DMS79 treated with DMSO at 0.1 percent for 48 hours (cell line): ENCODE results near the gene TRIOBP.

Source experiments
- DNase-seq: peaks from one replicate; lab custom pipeline; 2025; lab: John Stamatoyannopoulos, UW

TRIOBP gene

DNA sequence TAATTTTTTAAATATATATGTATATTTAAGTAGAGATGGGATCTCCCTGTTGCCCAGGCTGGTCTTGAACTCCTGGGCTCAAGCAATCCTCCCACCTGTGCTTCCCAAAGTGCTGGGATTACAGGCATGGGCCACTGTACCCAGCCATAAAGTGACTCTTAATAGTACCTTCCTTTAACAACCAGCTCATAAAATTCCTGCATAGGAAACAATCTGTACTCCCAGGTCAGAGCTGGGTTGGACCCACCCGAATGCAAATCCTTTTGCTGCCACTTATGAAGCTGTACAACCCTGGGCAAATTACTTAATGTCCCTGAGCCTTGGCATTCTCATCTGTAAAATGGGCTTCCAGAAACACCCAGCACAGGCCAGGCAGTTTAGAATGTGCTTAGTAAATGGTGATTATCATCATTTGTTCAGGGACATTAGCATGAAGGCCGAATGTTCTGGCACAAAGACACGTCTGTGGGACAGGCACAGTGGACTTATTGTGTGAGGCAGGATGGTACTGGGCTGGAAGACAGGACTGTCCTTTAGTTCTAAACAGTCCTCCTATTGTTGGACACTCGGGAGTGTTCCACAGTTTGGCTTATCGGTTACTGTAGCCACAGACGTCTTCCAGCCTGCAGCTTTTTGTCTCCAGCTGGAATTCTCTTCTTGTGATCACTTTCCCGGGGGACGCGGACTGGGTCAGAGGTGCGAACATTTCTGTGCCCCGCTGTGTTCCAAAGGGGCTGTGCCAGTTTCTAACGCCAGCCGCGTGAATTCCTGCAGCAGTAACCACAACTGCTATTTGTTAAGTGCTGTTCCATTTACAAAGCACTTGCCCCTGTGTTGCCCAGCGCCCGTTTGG lies 32.4 kb upstream of the TRIOBP start:
- DNase-seq, result no peak

DNA sequence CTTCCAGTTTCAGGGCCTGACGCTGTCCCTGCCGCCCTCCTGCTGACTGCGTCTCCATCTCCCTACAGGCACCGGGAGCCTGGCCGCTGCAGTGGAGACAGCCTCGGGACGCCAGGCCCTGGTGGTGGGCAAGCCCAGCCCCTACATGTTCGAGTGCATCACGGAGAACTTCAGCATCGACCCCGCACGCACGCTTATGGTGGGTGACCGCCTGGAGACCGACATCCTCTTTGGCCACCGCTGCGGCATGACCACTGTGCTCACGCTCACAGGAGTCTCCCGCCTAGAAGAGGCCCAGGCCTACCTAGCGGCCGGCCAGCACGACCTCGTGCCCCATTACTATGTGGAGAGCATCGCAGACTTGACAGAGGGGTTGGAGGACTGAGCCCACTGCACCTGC lies 31.4 kb upstream of the TRIOBP start:
- no peak for DNase-seq

GRCh38 chr22:37669586-37669985 lies 27.3 kb upstream of the TRIOBP start:
- no peak for DNase-seq

- DNase-seq, result no peak
Observed at GRCh38 chr22:37672206-37672919, 24.5 kb upstream of the TRIOBP start.

DNA sequence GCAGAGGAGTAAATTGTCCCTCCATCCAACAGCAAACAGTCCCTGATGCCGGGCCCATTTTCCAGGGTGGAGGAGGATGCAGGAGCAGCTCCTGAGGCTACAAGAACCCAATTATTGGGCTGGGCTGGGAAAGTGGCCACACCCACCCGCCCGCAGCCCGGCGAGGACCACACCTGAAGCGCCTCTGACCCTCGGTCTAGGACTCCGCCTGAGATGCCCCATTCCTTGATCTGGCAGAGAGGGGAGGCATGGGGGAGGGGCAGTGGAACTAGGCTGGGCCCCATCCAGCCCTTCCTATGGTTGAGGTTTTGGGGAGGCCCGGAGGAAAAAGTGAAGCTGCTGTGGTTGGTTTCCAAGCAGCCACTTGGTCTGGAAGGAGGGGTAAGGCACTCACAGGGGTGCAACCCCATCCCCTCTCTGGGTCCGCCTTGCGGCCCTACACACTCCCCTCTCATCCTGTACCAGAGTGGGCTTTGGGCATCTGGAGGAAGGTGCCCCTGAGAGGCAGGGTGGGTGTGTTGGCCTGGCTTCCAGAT lies 23.9 kb upstream of the TRIOBP start:
- no peak for DNase-seq

- no peak for DNase-seq
Observed at GRCh38 chr22:37674248-37674647, 22.6 kb upstream of the TRIOBP start.

- peak; percentile 51 for DNase-seq
Observed at GRCh38 chr22:37674951-37675929, 21.6 kb upstream of the TRIOBP start, which contains the start of gene LGALS1. Gene LGALS1, plus strand, starts transcription at chr22:37675636. Its CDS starts 67 bp downstream, at chr22:37675703.

DNA sequence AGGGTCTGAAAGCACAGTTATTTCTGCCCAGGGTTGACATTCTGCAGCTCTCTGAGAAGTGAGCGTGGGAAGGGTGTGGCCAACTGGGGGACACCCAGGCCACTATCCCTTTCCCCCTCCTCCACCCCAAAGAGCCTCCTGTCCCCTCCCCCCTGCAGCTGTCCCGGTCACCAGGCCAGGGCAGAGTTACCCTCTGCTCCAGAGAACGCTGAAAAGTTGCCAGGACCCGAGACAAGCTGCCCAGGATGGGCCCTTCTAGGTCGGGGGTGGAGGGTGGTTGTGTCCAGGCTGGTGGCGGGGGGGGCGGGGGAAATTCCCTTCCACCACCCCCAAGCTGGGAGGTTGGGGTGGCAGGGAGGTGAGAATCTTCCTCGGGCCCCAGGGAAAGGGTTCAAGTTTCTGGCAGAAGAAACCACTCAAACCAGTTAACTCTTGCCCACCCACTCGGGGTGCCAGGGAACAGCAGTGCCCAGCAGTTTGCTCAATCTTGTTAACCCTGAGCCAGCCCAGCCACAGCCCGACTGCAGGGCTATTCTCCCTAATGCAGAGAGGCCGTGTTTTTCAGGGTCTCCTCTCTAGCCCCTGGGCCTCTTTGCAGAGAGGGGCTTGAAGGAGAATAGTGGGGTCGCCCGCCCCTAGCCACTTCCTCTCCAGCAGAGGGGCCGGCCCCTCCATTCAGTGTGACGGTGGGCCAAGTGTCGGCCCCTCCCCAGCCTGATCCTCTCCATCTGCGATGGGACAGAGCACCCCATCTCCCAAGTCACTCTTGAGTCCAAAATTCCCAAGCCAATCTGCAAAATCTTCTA lies 20.7 kb upstream of the TRIOBP start:
- no peak for DNase-seq

DNA sequence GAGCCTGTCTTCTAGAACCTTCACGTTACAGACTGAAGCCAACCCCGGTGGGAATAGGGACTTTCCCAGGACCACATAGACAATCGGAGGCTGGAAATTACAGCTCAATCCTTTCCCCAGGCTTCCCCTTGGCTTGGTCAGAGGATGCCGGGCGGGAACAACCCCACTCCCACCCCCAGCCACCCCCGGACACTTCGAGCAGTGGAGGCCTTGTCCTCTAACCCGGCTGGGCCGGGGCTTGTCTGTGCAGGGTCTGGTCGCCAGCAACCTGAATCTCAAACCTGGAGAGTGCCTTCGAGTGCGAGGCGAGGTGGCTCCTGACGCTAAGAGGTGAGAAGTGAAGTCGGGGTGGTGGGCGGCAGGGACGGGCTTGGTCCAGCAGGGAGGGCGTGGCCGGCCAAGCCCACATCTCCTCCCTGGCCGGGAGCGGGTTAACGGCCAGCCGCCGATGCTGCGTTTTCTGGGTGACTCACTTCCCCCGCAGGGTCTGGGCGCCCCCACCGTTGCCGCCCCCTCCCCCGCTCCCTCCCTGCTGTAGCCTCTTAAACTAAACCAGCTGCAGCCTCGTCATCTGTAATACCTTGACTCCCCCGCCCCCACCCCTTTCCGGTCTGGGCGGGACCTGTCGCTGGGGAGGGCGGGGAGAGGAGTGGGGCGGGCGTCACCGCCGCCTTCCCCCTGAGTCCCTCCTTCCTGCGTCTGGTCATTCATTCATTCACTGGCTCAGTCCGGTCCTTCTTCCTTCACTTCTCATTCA lies 19.9 kb upstream of the TRIOBP start:
- peak; percentile 26 for DNase-seq

DNA sequence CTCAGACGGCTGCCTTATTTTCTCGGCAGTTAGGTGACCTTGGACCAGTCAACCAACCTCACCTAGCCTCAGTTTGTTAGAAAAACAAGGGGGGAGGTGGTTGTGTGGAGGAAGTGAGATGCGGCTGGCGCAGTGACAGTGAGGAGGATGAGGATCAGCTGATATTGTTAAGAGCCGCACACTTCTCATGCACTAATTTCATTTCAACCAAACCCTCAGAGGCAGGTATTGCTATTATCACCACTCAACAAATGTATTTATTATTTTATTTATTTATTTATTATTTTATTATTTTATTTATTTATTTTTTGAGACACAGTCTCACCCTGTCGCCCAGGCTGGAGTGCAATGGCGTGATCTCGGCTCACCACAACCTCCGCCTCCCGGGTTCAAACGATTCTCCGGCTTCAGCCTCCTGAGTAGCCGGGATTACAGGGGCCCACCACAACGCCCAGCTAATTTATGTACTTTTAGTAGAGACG lies 19.3 kb upstream of the TRIOBP start:
- no peak for DNase-seq

DNA sequence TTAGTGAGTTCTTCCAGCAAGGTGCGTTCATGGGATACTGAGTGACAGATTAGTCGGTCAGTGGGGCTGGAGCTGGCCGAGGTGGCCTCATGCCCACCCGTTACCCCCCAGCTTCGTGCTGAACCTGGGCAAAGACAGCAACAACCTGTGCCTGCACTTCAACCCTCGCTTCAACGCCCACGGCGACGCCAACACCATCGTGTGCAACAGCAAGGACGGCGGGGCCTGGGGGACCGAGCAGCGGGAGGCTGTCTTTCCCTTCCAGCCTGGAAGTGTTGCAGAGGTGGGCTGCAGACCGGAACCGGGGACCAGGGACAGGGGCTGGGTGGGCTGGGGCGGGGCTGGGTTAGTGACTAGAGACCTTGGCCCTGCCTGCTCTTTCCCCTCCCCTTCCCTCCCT lies 18.5 kb upstream of the TRIOBP start:
- no peak for DNase-seq

- no peak for DNase-seq
Observed at GRCh38 chr22:37679670-37680069, 17.2 kb upstream of the TRIOBP start.

DNA sequence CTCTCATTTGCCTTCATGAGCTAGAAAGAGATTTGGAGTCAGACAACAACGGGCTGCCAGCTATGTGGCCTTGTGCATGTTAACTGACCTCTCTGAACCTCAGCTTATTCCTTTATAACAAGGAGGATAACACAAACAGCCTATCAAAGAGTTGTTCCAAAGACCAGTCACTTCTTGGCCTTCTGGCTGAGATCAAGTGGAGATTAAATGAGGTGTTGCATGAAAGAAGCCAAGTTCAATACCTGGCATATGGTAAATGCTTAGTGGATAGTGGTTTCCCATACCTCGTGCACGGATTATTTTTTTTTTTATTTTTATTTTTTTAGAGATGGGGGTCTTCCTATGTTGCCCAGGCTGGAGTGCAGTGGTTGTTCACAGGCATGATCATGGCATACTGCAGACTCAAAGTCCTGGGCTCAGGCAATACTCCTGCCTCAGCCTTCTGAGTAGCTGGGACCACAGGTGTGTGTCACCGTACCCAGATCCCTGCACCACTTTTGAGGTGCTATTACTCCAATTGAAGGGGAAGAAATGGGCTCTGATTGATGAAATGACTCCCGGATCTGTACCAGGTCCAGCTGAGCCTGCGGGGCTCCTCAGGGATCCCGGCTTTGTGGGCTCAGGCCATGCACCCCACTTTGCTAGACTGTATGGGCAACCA lies 16.5 kb upstream of the TRIOBP start:
- DNase-seq, result no peak

GRCh38 chr22:37681001-37681424 lies 15.8 kb upstream of the TRIOBP start:
- no peak for DNase-seq

DNA sequence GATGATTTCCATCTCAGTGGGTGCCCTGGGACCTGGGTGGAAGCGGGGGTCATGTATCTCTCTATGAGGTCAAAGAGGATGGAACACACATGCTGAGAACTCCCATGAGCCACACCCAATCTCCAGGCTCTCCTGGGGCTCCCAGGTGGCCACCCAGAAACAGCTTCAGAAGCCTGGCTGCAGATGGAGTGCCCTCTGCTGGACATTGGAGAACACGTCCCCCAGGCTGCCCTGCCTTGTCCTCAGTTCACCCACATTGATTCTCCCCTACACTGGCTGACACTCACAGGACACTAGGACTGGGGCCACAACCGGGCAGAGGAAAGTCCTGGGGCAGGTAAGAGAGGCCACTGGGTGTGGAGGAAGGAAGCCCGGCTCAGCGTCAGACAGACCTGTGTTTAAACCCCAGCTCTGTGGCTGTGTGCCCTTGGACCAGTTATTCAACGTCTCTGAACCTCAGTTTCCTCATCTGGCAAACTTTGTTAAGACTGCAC lies 15.2 kb upstream of the TRIOBP start:
- DNase-seq, result no peak

GRCh38 chr22:37684803-37685615 lies 11.8 kb upstream of the TRIOBP start:
- no peak for DNase-seq

DNA sequence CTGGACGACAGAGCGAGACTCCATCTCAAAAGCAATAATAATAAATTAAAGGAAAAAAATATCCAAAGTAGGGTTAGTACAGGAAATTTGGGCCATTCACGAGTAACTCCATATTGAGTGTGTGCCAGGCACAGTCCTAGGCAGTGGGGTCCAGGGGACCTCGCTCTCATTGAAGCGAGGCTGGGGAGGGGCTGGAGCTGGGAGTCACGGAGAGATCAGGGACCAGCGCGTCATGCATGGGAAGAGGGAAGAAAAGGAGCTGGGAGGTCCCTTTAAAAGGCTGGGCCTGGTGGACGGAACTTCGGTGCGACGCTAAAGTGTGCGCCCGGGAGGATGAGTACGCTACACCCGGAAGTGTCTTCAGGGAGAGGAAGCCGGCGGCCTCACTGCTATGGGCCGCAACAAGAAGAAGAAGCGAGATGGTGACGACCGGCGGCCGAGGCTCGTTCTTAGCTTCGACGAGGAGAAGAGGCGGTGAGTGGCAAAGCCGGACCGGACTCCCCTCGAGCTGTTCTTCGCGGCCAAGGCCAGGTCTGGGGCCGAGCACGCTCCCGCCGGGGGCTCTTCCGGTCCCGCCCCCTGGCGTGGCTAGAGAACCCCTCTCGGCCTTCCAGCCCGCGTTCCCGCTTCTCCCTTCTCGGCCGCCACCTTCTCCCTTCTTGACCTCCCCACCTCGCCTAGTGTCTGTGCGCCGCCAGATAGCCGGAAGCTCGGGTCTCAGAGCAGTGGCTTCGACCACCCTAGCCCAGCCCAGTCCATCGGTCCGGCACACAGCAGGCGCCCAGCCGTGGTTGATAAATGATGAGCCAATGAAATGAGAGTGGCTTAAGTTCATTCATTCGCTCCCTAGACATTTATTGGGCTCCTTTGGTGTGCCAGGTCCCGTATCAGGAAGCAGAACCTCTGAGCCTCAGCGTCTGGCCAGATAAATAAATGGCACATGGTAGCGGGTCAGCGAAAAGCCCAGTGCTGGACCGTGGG lies 10.6 kb upstream of the TRIOBP start, which contains the start of gene NOL12:
Gene NOL12 (plus strand): TSS at position 342 of the 981 bp plus-strand sequence. CDS start 50 bp downstream, at position 392.
- peak; percentile 56 for DNase-seq
